ENCODE results near the gene NCBP2.

GRCh38 chr3:196916221-196916620 is 26.1 kb downstream of the NCBP2 start:
- TF ChIP-seq, protein P1, sequence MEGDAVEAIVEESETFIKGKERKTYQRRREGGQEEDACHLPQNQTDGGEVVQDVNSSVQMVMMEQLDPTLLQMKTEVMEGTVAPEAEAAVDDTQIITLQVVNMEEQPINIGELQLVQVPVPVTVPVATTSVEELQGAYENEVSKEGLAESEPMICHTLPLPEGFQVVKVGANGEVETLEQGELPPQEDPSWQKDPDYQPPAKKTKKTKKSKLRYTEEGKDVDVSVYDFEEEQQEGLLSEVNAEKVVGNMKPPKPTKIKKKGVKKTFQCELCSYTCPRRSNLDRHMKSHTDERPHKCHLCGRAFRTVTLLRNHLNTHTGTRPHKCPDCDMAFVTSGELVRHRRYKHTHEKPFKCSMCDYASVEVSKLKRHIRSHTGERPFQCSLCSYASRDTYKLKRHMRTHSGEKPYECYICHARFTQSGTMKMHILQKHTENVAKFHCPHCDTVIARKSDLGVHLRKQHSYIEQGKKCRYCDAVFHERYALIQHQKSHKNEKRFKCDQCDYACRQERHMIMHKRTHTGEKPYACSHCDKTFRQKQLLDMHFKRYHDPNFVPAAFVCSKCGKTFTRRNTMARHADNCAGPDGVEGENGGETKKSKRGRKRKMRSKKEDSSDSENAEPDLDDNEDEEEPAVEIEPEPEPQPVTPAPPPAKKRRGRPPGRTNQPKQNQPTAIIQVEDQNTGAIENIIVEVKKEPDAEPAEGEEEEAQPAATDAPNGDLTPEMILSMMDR (IDR thresholded peaks at IDR 0.05), result no peak
- TF ChIP-seq EP300 (IDR thresholded peaks at IDR 0.05) (no peak), POLR2AphosphoS5 (IDR thresholded peaks at IDR 0.05) (no peak)
